H1 (cell line): ENCODE results near the gene TRIML2. TPM values are rescaled to one million over a fixed set of nuclear protein-coding genes. Genes with fewer than 3 reads are reported as not detected.

ENCODE experiments used
- CEBPB ChIP-seq: IDR thresholded peaks from 2 replicates; pipeline ENCODE4 v1.6.1; 2012; ENCODE audit warnings: low read depth, low read length
- CHD2 ChIP-seq: IDR thresholded peaks from 2 replicates; pipeline ENCODE4 v1.6.1; 2012; ENCODE audit warnings: low read length, improper control_type of control experiment
- JUN ChIP-seq: IDR thresholded peaks from 2 replicates; pipeline ENCODE4 v1.6.1; 2011; ENCODE audit warnings: low read depth, mild to moderate bottlenecking, improper control_type of control experiment, low read length
- KDM5A ChIP-seq: fragments of 200-600 bp; IDR thresholded peaks from 2 replicates; pipeline ENCODE4 v1.7.1; 2012; ENCODE audit warnings: mild to moderate bottlenecking, low read length, inconsistent platforms, mixed read lengths
- MAFK ChIP-seq: IDR thresholded peaks from 2 replicates; pipeline ENCODE4 v1.6.1; 2012; ENCODE audit warnings: low read depth, mild to moderate bottlenecking, improper control_type of control experiment, low read length
- POLR2A ChIP-seq, 2 experiments: IDR thresholded peaks; 1 replicate in 1 of 2; 2 replicates in 1 of 2; pipeline ENCODE4 v1.6.1; 2011; ENCODE audit warnings: low read depth in 2 of 2, low read length in 2 of 2, mild to moderate bottlenecking in 2 of 2; ENCODE audit errors: control extremely low read depth in 1 of 2
- POLR2AphosphoS5 ChIP-seq: IDR thresholded peaks from 2 replicates; pipeline ENCODE4 v1.6.1; 2011; ENCODE audit warnings: low read depth, low read length
- polyA plus RNA-seq, 7 experiments: library from polyadenylated mRNA; depleted of rRNA in 3 of 7; stranded (reverse) in 5 of 7; unstranded in 2 of 7; fragments of >200 nt in 5 of 7; fragments of 200-250 nt in 2 of 7; gene quantifications; 1 replicate in 5 of 7; 2 replicates in 1 of 7; 4 replicates in 1 of 7; pipeline versions ENCODE4 v1.2.1 to v1.2.3, GENCODE V29; 2011 to 2013; ENCODE audit warnings: missing spikeins in 2 of 7, mixed read lengths in 2 of 7
- total RNA-seq: library from RNA; stranded (reverse); fragmentation: NEBNext Ultra II Directional; extraction: Animal tissue kit (Norgen Biotek cat#: 25700); gene quantifications from 2 replicates; pipeline ENCODE4 v1.2.1, GENCODE V29; 2021
- TF ChIP-seq, protein P1 (sequence below): fragments of 300-600 bp; sonication (generic); IDR thresholded peaks from 2 replicates; pipeline ENCODE4 v1.7.1; 2012; ENCODE audit warnings: low read length, moderate library complexity, mild to moderate bottlenecking, inconsistent platforms; ENCODE audit not compliant: insufficient replicate concordance
- TF ChIP-seq, protein P2 (sequence below): IDR thresholded peaks from 2 replicates; pipeline ENCODE4 v1.6.1; 2011; ENCODE audit warnings: low read depth, mild to moderate bottlenecking, low read length; ENCODE audit not compliant: insufficient read depth
- TF ChIP-seq, protein P3 (sequence below): IDR thresholded peaks from 2 replicates; pipeline ENCODE4 v1.6.1; 2012; ENCODE audit warnings: inconsistent platforms

The TRIML2 gene
- total and polyA plus RNA-seq, 2 of the 8 experiments (the other 6 are each of a cell fraction or from before 2014, with no cell fraction given), result 28.1 to 59.2 TPM

DNA sequence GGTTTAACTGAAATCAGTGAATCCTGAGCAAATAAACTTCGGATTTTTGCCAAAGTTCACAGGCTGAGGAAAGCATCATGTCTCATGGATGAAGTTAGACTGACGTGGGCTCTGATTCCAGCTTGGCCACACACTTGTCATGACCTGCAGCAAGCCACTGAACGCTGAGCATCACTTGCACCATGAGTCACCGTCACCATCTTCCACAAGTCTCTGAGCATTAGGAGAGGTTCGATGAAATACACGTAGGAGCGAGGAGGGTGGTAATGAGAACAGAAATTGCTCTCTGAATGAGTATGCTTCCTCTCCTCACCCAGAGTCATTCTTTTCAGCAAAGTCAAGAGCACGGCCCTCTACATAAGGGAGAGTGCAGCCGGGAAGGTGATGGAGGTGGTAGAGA, 3.8 kb upstream of the TRIML2 start (continued):
- TF ChIP-seq, protein P1, sequence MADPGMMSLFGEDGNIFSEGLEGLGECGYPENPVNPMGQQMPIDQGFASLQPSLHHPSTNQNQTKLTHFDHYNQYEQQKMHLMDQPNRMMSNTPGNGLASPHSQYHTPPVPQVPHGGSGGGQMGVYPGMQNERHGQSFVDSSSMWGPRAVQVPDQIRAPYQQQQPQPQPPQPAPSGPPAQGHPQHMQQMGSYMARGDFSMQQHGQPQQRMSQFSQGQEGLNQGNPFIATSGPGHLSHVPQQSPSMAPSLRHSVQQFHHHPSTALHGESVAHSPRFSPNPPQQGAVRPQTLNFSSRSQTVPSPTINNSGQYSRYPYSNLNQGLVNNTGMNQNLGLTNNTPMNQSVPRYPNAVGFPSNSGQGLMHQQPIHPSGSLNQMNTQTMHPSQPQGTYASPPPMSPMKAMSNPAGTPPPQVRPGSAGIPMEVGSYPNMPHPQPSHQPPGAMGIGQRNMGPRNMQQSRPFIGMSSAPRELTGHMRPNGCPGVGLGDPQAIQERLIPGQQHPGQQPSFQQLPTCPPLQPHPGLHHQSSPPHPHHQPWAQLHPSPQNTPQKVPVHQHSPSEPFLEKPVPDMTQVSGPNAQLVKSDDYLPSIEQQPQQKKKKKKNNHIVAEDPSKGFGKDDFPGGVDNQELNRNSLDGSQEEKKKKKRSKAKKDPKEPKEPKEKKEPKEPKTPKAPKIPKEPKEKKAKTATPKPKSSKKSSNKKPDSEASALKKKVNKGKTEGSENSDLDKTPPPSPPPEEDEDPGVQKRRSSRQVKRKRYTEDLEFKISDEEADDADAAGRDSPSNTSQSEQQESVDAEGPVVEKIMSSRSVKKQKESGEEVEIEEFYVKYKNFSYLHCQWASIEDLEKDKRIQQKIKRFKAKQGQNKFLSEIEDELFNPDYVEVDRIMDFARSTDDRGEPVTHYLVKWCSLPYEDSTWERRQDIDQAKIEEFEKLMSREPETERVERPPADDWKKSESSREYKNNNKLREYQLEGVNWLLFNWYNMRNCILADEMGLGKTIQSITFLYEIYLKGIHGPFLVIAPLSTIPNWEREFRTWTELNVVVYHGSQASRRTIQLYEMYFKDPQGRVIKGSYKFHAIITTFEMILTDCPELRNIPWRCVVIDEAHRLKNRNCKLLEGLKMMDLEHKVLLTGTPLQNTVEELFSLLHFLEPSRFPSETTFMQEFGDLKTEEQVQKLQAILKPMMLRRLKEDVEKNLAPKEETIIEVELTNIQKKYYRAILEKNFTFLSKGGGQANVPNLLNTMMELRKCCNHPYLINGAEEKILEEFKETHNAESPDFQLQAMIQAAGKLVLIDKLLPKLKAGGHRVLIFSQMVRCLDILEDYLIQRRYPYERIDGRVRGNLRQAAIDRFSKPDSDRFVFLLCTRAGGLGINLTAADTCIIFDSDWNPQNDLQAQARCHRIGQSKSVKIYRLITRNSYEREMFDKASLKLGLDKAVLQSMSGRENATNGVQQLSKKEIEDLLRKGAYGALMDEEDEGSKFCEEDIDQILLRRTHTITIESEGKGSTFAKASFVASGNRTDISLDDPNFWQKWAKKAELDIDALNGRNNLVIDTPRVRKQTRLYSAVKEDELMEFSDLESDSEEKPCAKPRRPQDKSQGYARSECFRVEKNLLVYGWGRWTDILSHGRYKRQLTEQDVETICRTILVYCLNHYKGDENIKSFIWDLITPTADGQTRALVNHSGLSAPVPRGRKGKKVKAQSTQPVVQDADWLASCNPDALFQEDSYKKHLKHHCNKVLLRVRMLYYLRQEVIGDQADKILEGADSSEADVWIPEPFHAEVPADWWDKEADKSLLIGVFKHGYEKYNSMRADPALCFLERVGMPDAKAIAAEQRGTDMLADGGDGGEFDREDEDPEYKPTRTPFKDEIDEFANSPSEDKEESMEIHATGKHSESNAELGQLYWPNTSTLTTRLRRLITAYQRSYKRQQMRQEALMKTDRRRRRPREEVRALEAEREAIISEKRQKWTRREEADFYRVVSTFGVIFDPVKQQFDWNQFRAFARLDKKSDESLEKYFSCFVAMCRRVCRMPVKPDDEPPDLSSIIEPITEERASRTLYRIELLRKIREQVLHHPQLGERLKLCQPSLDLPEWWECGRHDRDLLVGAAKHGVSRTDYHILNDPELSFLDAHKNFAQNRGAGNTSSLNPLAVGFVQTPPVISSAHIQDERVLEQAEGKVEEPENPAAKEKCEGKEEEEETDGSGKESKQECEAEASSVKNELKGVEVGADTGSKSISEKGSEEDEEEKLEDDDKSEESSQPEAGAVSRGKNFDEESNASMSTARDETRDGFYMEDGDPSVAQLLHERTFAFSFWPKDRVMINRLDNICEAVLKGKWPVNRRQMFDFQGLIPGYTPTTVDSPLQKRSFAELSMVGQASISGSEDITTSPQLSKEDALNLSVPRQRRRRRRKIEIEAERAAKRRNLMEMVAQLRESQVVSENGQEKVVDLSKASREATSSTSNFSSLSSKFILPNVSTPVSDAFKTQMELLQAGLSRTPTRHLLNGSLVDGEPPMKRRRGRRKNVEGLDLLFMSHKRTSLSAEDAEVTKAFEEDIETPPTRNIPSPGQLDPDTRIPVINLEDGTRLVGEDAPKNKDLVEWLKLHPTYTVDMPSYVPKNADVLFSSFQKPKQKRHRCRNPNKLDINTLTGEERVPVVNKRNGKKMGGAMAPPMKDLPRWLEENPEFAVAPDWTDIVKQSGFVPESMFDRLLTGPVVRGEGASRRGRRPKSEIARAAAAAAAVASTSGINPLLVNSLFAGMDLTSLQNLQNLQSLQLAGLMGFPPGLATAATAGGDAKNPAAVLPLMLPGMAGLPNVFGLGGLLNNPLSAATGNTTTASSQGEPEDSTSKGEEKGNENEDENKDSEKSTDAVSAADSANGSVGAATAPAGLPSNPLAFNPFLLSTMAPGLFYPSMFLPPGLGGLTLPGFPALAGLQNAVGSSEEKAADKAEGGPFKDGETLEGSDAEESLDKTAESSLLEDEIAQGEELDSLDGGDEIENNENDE, result no peak
- TF ChIP-seq JUN (no peak), CHD2 (no peak), POLR2AphosphoS5 (no peak), CEBPB (no peak), KDM5A (no peak), POLR2A (IDR thresholded peaks at IDR 0.05; ENCODE audit: control extremely low read depth in 1 of 2, low read depth in 2 of 2, low read length in 2 of 2) (no peak), MAFK (no peak)
- TF ChIP-seq, protein P2, sequence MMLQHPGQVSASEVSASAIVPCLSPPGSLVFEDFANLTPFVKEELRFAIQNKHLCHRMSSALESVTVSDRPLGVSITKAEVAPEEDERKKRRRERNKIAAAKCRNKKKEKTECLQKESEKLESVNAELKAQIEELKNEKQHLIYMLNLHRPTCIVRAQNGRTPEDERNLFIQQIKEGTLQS, result no peak
- TF ChIP-seq, protein P3, sequence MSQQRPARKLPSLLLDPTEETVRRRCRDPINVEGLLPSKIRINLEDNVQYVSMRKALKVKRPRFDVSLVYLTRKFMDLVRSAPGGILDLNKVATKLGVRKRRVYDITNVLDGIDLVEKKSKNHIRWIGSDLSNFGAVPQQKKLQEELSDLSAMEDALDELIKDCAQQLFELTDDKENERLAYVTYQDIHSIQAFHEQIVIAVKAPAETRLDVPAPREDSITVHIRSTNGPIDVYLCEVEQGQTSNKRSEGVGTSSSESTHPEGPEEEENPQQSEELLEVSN, result no peak
